GM19043 (cell line): Measurements from ENCODE around the gene CTSA.

ENCODE experiments used
- ATAC-seq: cut with Tn5 transposase; IDR thresholded peaks from one replicate; pipeline ENCODE4 v1.9.1; 2021; ENCODE audit warnings: low read depth; ENCODE audit not compliant: unreplicated experiment

Gene CTSA

DNA sequence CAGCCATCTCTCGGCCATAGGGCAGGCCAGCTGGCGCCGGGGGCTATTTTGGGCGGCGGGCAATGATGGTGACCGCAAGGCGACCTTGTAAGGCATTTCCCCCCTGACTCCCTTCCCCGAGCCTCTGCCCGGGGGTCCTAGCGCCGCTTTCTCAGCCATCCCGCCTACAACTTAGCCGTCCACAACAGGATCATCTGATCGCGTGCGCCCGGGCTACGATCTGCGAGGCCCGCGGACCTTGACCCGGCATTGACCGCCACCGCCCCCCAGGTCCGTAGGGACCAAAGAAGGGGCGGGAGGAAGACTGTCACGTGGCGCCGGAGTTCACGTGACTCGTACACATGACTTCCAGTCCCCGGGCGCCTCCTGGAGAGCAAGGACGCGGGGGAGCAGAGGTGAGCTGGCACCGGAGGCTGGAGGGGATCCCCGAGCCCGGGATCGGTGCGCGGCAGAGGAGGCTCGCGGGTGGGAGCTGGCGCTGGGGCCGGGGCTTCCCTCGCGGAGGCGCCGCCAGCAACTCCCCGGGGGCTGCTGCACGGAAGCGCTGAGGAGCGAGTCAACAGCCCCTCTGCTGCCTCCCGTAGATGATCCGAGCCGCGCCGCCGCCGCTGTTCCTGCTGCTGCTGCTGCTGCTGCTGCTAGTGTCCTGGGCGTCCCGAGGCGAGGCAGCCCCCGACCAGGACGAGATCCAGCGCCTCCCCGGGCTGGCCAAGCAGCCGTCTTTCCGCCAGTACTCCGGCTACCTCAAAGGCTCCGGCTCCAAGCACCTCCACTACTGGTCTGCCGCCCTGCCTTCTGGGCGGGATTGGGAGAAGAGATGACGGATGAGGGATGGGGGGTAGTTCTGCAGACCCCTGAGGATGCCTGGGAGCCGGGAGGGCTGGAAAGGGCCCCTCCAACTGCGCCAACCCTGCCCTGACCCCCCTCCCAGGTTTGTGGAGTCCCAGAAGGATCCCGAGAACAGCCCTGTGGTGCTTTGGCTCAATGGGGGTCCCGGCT, at the start of gene CTSA, which contains the start of gene NEURL2:
Gene CTSA (plus strand): TSS at position 351 of the 999 bp plus-strand sequence. CDS start 234 bp downstream, at position 585.
Gene NEURL2 (minus strand): TSS at position 224 of the 999 bp plus-strand sequence. CDS start 217 bp downstream, at position 7.
- peak; percentile 70 for ATAC-seq

DNA sequence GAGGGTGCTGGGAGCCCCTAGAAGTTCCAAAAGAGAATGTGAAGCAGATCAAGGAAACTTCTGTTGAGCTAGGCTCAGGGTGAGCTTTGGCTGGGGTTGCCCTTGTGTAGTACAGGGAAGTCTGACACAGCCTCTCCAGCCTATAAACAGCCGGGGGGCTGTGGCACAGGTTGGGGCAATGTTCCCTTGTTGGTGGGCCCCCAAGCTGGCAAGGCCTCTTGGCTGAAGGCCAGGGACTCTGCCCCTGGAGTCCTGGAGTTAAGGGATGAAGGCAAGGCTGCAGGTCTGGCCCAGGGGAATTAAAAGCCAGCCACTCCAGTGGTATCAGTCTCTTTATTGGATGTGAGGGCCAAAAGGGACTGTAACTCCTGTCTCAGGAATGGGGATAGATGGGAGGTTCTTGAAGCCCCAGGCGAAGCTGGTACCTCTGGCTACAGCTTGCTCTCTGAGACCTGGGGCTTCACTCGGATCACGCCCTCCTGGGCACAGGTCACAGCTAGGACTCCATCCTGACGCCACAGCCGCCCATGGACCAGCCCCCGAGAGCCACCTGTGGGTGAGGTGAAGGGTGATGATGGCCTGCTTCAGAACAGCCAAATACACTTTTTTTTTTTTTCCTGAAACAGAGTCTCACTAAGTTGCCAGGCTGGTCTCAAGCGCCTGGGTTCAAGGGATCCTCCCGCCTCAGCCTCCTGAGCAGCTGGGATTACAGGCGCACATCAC, 49.6 kb upstream of the CTSA start:
- ATAC-seq: no peak

DNA sequence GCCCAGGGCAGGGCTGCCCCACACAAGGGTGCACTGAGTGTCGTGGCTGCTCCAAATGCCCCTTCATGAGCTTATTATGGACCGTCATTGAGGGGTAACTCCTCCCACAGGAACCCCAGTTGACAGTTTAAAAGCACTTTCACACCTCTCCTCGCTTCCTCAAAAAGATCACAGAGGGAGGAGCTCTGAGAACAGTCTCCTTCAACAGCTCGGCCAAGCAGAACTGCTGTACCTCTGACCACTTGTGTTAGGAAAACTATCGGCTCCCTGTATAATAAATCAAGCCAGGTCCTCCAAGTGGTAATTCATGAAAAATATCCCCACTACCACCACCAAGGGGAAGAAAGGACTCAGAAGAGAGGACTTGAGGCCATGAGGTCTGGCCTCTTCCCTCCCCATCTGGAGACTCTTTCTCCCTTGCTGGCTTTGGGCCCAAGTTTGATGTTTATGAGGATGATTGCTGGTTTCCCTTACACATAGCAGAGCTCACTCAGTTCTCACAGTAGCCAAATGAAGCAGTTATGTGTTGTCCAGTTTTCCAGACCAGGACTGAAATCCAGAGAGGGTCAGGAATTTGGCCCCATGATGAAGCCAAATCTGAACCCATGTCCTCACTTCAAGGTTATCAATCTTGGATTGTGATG, 48.8 kb upstream of the CTSA start:
- ATAC-seq: peak; percentile 71

DNA sequence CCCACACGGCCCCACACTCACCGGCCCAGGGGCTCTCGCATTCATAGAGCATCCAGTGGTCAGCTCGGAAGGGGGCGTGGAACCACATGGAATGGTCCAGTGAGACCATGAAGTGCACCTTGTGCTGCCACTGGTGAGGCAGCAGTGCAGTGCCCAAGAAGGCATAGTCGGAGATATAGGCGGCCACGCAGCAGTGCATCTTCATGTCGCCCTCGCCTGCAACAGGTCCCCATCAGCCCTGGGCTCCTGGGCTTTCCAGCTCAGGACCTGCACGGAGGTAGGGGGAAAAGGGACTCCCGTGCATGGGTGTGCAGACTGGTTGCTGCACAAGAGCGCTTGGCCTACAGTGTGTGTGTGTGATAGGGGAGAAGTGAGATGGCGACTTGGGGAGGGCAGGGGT, 47.6 kb upstream of the CTSA start:
- no peak for ATAC-seq

DNA sequence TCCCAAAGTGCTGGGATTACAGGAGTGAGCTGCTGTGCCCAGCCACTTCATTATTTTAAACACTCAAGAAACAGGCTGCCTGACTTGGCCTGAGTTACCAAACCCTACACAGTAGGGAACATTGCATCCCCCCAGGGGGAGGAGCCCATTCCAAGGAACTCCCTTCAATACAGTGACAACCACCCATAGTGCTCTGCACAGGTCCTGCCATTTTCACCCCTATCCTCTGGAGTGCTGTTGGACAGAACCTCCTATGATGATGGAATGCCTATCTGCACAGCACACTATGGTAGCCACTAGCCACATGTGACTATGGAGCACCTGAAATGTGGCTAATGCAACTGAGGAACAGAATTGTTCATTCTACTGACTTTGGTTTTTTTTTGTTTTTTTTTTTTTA, 45.7 kb upstream of the CTSA start:
- no peak for ATAC-seq

DNA sequence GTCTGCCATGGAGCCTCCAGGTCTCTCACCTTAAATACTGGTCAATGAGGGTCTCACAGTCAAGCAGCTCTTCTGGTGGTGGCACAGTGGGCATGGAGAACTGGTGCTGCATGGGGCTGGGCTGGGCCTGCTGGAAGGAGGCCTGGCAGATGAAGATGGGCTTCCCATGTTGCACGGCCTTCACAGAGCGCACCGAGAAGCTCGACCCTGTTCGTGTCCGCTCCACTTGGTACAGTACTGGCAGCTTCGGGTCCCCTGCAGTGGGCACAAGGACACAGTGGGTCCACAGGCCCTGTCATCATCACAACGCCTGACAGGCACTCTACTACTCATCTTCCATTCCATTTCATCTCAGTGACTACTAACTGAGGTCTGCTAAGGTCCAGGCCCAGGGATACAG, 42.7 kb upstream of the CTSA start:
- ATAC-seq: no peak

DNA sequence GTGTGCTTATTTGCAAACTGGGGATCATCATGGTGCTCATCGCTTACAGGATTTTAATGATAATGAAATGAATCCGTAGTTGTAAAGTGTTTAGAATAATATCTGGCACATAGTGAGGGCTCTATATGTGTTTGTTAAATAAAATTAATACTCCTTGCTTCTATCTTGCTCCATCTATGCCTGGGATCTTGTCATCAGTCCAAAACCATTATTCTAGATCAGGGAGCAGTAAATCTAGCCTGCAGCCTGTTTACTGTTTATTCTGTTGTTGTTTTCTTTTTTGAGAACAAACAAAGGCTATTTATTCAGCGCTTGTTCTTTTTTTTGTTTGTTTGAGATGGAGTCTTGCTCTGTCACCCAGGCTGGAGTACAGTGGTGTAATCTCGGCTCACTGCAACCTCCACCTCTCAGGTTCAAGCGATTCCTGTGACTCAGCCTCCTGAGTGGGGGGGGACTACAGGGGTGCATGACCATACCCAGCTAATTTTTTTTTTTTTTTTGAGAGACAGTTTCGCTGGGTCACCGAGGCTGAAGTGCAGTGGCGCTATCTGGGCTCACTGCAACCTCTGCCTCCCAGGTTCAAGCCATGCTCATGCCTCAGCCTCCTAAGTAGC, 42.1 kb upstream of the CTSA start:
- no peak for ATAC-seq

DNA sequence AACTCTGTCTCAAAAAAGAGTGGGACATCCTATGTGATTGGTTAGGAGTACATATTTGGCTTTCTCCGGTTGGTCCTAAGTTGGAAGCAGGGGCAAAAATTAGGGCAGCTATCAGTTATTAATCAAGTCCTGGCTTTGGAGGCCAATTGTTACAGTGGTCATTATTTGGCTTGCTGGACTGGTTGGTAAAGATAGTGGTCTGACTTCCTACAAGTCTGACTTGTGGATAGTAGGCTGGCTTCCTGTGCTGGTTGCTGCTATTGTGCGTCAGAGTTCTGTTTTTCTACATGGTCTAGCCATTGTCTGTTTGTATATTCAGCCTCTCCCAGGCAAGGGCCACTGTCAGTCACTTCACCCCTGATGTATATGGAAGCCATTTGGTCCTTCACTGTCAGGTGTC, 40.9 kb upstream of the CTSA start:
- no peak for ATAC-seq

DNA sequence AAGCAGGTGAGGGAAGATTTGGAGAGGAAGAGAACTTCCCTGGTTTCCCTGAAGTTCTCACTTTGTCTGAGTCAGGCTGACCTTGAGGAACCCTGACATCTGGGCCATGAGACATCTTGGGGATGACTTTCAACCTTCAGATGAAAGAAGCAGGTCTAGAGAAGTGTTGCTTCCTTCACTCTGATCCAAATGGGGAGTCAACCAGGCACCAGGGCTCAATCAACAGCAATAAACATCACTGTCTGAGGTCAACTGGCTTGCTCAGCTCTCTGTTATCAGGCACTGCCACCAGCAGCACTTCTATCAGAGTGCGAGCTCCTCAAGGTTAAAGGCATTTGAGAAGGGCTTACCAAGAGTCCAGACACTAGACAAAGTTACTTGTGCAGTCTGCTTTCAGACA, 40.2 kb upstream of the CTSA start:
- no peak for ATAC-seq

DNA sequence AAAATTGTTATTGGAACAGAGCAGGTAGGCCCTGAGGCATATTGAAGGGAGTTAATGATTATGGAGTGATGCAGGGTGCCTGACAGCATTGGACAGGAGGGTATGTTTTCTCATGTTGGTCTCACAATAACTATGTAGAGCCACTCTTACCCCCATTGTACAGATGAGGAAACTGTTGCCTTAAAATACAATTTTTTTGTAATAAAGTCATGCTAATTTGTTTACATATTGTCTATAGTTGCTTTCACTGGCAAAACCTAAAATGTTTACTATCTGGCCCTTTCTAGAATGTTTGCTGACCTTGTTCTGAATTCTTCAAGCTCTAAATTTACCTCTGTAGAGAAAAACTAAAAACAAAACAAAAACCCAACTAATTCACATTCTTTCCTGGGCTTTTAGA, 39.6 kb upstream of the CTSA start:
- ATAC-seq: no peak

DNA sequence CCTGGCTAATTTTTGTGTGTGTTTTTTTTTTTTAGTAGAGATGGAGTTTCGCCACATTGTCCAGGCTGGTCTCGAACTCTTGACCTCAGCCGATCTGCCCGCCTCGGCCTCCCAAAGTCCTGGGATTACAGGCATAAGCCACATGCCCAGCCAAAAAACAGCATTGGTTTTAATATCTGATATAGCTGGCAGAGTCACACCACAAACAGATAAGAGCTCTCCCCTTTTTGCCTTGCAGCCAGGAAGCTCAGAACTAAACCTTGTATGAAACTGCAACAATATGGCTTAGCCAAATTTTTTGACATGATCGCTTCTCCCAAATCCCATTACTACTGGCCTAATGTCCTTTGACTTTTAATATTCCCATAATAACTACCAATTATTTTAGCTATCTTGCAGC, 38.8 kb upstream of the CTSA start:
- no peak for ATAC-seq

DNA sequence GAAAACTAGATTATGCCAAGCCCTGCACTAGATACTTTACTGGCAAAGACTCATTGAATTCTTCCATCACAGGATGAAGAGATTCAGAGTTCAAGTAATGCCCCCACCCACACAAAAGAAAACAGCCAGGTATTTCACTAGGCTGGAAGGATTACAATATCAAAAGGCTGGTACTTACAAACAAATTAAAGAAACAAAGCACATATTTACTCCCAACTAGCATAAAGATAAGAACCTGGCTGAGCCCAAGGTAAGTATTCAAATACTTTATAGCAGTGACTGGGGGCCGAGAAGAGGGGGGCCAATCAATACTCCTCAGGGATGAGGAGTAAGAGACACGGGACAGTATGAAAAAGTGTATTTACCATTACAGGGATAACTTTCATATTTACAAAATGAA, 37.7 kb upstream of the CTSA start:
- ATAC-seq: no peak

DNA sequence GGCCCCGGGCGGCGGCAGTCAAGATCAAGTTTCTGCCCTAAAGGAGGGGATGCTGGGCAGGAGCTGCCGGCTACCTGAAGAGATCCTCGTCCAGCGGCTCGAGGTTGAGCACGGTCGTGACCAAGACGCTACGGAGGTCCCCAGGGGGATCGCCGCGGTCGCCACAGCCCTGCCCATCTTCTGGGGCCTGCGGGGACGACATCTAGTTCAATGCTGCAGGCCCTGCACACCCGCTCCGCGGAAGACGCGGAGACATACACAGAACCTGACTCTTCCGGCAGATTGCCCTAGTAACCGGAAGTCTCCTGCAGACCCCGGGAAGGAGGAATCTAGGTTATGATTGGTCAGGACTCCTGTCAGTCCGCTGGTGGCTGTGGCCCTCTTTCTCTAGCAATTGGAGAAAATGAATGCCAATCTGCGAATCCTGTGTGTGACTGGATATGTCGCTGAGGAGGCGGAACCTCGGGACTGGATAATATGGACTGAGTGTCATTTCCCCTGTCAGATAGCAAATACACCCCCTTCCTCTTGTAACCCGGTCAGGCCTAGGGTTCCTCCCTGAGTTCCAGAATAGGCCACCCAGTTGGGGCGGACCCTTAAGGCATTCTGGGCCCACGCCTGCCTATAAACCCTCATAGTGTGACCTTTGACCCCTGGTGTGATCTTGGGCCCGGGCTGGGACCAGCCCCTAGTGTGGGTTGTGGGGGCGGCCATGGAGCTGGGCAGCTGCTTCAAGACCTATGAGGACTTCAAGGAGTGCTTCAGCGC, 33.8 kb upstream of the CTSA start, which contains the start of the genes ACOT8 and ZSWIM3:
Gene ACOT8 (minus strand): TSS at position 279 of the 768 bp plus-strand sequence. CDS start 77 bp downstream, at position 202.
Gene ZSWIM3 (plus strand): TSS at position 501 of the 768 bp plus-strand sequence. CDS start 212 bp downstream, at position 713.
- ATAC-seq: peak; percentile 96

DNA sequence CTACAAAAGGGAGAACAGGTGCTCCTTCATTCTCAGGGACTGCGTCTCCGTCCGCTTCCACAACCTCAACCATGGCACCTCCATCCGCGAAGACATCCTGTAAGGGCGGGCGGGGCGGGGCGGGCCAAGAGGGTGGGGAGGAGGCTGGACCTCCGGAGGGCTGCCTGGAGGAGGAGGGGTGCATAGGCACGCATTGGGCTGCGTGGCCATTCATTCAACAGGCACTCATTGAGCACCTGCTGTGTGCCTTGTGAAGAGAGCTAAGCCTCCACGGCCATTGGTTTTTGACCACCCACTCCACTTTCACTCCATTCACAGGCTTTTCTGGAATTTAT, 33.3 kb upstream of the CTSA start:
- ATAC-seq: no peak

DNA sequence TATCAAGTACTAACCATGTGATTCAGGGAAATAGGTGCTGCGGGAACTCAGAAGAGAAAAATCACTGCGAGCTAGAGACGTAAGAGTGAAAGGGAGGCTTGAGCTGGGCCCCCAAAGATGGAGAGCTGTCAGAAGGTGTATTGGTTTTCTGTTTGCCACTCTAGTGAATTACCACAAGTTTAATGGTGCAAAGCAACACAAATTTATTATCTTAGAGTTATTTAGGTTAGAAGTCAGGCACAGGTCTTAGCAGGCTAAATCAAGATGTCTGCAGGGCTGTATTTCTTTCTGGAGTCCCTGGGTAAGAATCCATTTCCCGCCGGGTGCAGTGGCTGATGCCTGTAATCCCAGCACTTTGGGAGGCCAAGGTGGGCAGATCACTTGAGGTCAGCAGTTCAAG, 31.2 kb upstream of the CTSA start:
- ATAC-seq: no peak

DNA sequence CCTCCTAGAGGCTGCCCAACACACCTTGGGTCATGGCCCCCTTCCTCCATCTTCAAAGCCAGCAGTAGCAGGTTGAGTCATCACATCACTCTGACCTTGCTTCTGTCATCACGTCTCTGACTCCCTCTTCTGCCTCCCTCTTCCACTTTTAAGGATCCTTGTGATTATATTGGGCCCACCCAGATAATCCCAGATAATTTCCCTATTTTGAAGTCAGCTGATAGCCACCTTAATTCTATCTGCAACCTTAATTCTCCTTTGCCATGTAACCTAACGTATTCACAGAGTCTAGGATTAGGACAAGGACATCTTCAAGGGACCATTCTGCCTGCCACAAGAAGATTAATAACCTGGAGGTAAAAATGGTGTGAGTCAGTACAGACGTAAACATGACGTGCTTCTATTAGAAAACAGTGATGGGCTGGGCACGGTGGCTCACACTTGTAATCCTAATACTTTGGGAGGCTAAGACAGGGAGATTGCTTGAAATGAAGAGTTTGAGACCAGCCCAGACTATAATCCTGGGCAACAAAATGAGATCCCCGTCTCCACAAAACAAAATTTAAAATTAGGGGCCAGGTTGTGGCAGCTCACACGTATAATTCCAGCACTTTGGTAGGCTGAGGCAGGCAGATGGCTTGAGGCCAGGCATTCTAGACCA, 30.4 kb upstream of the CTSA start:
- ATAC-seq: no peak

DNA sequence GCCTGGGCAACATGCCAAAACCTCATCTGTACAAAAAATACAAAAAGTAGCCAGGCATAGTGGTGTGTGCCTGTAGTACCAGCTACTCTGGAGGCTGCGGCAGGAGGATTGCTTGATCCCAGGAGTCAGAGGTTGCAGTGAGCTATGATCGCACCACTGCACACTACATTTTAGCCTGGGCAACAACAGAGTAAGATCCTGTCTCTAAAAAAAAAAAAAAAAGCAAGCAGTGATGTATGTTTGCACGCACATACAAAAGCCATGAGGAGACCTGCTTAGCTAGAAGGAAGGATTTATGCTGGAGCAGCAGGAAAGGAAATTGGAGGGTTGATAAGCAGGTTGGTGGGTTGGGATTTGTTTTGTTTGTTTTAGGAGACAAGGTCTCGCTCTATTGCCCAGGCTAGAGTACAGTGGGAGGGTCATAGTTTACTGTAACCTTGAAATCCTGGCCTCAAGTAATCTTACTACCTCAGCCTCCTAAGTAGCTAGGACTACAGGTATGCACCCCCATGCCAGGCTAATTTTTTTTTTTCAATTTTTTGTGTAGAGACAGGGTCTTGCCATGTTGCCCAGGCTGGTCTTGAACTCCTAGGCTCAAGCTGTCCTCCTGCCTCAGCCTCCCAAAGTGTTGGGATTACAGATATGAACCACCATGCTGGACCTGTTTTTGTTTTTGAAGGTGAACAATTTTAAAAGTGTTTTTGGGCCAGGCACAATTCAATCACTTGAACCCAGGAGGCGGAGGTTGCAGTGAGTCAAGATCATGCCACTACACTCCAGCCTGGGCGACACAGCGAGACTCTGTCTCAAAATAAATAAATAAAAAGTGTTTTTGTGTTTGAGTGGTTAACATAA, 29.7 kb upstream of the CTSA start:
- ATAC-seq: no peak
